ENCODE measurements around the gene CCDC136.

The CCDC136 gene

GRCh38 chr7:128777156-128778123, 14.3 kb upstream of the CCDC136 start:
- DNase-seq: peak; percentile 32

- no peak for DNase-seq
Measured at GRCh38 chr7:128778946-128779345, 12.8 kb upstream of the CCDC136 start.

DNA sequence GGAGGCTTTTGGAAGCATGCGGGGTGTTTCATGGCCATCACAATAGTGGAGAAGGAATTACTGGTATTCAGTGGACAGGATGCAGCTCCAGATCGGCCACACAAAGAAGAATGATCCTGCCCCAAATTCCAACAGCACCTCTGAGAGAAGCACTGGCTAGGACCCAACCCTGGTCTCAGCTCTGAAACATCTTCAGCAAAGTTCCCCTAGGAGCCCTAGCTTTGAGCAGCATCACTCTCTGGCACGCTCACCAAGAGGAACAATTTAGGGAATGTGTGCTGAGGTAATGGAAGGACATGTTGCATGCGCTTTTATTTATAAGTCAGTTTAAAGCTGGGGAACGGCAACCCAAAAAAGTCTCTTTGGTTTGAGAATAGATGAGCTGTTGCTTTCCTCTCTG, 10.6 kb upstream of the CCDC136 start:
- DNase-seq: peak; percentile 46

GRCh38 chr7:128781851-128782250, 9.9 kb upstream of the CCDC136 start:
- DNase-seq: no peak

GRCh38 chr7:128783143-128783861, 8.5 kb upstream of the CCDC136 start:
- DNase-seq: peak; percentile 75

GRCh38 chr7:128785738-128786137, 6.0 kb upstream of the CCDC136 start:
- DNase-seq: no peak

GRCh38 chr7:128788446-128789412, 3.0 kb upstream of the CCDC136 start:
- no peak for DNase-seq

DNA sequence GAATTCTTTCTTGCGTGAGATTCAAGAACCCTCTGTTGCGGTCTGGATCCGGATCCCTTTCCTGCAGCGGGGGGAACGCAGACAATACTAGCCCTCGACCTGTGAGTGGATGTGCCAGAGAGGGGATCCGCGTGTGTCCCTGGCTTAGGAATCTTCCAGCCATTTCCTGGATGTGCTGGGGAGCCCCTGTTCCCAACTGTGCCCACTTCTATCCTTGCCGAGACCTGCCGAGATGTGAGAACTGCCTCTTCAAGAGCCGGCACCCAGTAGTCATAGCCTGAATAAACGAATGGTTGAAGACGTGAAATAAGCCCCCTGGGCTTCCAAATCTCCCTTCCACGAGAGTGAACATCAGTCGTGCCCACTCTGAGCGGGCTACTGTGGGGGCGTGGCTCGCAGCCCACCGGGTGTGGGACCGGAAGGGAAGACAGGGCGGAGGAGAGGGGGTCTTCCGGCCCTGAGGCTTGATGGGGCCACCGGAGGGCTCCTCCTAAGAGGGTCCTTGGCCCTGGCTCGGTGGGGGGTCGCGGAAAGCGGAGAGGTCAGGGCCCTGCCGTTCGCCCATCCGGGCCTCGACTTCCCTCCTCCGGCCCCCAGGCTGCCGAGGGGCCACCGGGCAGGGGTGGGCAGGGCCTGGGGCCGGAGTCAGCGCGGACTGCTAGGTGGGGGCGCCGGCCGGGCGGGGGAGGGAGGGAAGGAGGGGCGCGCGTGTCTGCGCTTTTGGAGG, 1.3 kb upstream of the CCDC136 start:
- DNase-seq: no peak

DNA sequence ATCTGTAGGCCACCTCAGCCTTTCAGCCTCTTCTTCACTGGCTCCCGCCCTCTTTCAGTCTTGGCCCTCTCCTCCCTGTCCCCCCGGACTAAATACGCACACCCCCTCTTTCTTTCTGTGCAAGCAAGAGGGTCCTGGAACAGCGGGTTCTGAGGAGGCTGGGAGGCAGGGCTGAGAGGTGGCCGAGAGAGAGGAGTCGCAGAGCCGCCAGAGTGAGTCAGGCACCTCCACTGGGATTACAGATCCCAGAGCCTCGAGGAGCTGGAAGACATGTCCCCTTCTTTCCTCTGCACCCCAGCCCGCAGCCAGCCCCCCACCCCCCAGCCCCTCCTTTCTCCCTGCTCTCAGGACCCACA, 182 bp downstream of the CCDC136 start:
- DNase-seq: no peak

- no peak for DNase-seq
Measured at GRCh38 chr7:128792471-128793180, 858 bp downstream of the CCDC136 start.

- DNase-seq: no peak
Measured at GRCh38 chr7:128793181-128793547, 1.4 kb downstream of the CCDC136 start.

- DNase-seq: no peak
Measured at GRCh38 chr7:128794020-128794419, 2.3 kb downstream of the CCDC136 start.

- no peak for DNase-seq
Measured at GRCh38 chr7:128794436-128794835, 2.7 kb downstream of the CCDC136 start.

DNA sequence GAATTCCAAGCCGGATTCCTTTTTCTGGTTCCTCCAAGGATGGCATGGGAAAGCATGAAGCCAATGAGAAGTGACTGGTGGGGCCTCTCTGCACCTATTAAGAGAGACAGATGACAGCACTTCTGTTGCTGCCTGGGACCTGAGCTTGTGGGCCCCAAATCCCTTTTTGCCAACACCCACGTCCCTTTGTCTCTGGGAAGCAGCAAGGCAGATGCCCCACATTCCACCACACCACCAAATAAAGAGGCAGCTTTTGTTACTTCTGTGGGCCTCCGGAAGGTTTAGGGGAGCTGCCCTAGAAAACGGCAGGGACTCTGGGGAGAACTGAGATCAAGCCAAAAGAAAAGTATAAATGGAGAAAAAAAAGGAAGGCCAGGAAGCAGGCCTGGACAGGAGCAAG, 3.4 kb downstream of the CCDC136 start:
- no peak for DNase-seq

- DNase-seq: peak; percentile 34
Measured at GRCh38 chr7:128796327-128796726, 4.6 kb downstream of the CCDC136 start.

- DNase-seq: no peak
Measured at GRCh38 chr7:128799451-128799850, 7.7 kb downstream of the CCDC136 start.

DNA sequence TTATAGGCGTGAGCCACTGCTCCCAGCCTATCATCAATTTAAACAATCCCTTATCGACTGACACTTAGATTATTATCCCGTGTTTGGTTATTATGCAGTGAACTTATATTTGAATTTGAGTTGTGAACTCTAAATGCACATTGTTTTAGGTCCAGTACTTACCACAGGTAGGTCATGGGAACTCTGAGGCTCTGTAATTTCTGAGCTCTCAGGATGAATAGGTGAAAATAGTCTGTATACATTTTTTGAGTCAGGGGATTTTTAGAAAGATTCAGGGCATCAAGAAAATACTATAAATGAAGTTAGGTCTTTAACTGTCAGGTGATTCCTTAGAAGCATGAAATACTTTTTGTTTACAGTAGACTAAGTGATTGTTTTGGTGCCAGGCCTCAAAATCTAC, 8.8 kb downstream of the CCDC136 start:
- no peak for DNase-seq

GRCh38 chr7:128801003-128801402, 9.2 kb downstream of the CCDC136 start:
- DNase-seq: no peak

GRCh38 chr7:128801667-128802418, 10.1 kb downstream of the CCDC136 start:
- DNase-seq: no peak

- no peak for DNase-seq
Measured at GRCh38 chr7:128804484-128804883, 12.7 kb downstream of the CCDC136 start.

DNA sequence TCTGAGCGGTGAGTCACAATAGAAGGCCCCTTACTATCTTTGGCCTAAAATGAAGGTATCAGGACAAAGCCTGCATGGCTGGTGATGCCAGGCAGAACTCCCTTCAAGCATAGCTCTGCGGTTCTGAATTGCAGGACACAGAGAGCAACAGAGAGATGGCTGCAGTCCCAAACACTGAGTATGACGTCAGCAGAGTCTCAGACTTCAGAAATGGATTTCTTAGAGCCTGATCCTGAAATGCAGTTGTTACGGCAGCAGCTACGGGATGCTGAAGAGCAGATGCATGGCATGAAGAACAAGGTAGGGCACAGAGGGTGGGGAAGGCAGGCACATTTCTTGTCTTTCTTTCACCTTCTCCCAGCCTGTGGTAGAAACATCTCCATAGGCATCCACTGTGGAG, 13.5 kb downstream of the CCDC136 start:
- DNase-seq: no peak

Measured in HCEC 1CT (cell line).